ENCODE data around the gene CIAO3.

Gene CIAO3

DNA sequence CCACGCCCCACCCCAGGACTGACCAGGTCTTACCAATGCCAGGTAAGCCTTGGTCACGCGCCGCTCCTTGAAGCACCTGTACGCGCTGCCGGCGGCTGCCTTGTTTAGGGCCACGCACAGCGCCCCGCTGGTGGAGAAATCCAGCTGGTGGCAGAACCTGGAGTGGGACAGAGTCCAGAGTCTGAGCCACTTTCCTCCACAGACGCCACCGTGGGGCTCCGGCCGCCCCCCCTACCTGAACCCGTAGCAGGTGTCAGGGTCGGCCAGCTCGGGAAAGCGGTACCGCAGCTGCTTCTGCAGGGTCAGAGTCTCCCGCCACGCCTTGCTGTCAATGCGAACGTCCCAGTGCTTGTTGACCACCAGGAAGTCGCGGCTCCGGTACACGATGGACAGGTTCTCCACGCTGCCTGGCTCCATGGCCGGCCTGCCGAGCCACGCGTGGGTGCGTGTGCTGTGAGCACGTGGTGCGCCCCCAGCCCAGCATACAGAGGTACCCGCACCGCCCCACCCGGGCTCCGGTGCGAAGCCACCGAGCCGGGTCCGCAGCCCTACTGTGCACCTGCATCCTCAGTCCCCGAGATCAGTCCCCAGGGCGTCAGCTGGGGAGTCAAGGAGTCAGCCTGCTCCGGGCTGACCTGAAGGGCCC lies 46.6 kb upstream of the CIAO3 start:
- H3K9me3 ChIP-seq = no peaks in the 10 kb centered on the region
- DNase-seq = no peak
- TF ChIP-seq, protein P1, sequence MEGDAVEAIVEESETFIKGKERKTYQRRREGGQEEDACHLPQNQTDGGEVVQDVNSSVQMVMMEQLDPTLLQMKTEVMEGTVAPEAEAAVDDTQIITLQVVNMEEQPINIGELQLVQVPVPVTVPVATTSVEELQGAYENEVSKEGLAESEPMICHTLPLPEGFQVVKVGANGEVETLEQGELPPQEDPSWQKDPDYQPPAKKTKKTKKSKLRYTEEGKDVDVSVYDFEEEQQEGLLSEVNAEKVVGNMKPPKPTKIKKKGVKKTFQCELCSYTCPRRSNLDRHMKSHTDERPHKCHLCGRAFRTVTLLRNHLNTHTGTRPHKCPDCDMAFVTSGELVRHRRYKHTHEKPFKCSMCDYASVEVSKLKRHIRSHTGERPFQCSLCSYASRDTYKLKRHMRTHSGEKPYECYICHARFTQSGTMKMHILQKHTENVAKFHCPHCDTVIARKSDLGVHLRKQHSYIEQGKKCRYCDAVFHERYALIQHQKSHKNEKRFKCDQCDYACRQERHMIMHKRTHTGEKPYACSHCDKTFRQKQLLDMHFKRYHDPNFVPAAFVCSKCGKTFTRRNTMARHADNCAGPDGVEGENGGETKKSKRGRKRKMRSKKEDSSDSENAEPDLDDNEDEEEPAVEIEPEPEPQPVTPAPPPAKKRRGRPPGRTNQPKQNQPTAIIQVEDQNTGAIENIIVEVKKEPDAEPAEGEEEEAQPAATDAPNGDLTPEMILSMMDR (IDR thresholded peaks at IDR 0.05; ENCODE audit: low read depth, low read length) = no peak
- peak overlapping the region; percentile 90 for H3K4me3 ChIP-seq (ENCODE audit: low read depth, low read length)
- H3K36me3 ChIP-seq = peaks cover 35% of the 10 kb centered on the region
- no peaks in the 10 kb centered on the region for H3K27me3 ChIP-seq
- H3K4me1 ChIP-seq = peaks cover 11% of the 10 kb centered on the region

- DNase-seq = peak; percentile 91
- Histone ChIP-seq H3K36me3 (peaks cover 22% of the 10 kb centered on the region), H3K4me3 (ENCODE audit: low read depth, low read length) (no peak overlapping the region), H3K4me1 (peaks cover 11% of the 10 kb centered on the region), H3K9me3 (no peaks in the 10 kb centered on the region), H3K27me3 (no peaks in the 10 kb centered on the region)
- TF ChIP-seq, protein P1 (IDR thresholded peaks at IDR 0.05; ENCODE audit: low read depth, low read length) = peak; percentile 73
These were observed 45.1 kb upstream of the CIAO3 start for GRCh38 chr16:785563-786535.

- no peak for DNase-seq
- Histone ChIP-seq H3K36me3 (peaks cover 19% of the 10 kb centered on the region), H3K9me3 (no peaks in the 10 kb centered on the region), H3K27me3 (no peaks in the 10 kb centered on the region), H3K4me3 (ENCODE audit: low read depth, low read length) (no peak overlapping the region), H3K4me1 (peaks cover 11% of the 10 kb centered on the region)
- TF ChIP-seq, protein P1 (IDR thresholded peaks at IDR 0.05; ENCODE audit: low read depth, low read length) = no peak
These were observed 43.6 kb upstream of the CIAO3 start for GRCh38 chr16:784431-784830.

GRCh38 chr16:783404-784161 lies 42.8 kb upstream of the CIAO3 start:
- H3K9me3 ChIP-seq = no peaks in the 10 kb centered on the region
- peaks cover 11% of the 10 kb centered on the region for H3K4me1 ChIP-seq
- no peaks in the 10 kb centered on the region for H3K27me3 ChIP-seq
- DNase-seq = peak; percentile 45
- H3K4me3 ChIP-seq (ENCODE audit: low read depth, low read length) = no peak overlapping the region
- TF ChIP-seq, protein P1 (IDR thresholded peaks at IDR 0.05; ENCODE audit: low read depth, low read length) = no peak
- H3K36me3 ChIP-seq = peaks cover 19% of the 10 kb centered on the region

DNA sequence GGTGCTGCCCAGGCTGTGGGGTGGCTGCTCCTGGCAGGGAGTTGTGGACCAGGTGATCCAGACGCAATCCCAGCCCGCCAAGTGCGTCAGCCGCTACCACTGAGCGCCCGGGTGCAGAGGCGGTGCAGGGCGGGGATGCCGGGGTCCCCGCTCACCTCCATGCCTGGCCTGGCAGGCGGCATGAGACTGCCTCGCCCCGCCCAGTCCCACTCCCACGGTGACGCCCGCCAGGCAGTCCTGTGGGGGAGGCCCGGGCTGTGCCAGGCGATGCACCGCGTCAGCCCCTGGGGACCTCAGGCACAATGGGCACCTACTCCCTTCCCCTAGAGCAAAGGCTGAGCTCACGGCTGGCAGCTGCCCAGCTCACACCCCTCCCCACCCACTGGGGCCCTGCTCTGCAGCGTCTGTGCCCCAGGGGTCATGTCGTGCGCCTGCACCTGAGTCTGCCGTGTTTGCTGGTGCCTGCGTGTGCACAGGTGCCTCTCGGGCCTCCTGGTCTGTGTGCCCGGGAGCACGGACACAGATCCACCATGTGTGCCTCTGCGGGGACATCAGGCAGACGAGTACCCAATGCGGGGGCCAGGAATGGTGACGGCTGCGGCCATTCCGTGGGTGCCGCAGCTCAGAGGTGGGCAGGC lies 42.1 kb upstream of the CIAO3 start:
- peak; percentile 55 for DNase-seq
- H3K27me3 ChIP-seq = no peaks in the 10 kb centered on the region

More for the DNA sequence above, 42.1 kb upstream of the CIAO3 start:
- Histone ChIP-seq H3K36me3 (peaks cover 19% of the 10 kb centered on the region), H3K9me3 (no peaks in the 10 kb centered on the region), H3K4me3 (ENCODE audit: low read depth, low read length) (no peak overlapping the region), H3K4me1 (peaks cover 11% of the 10 kb centered on the region)
- TF ChIP-seq, protein P1 (IDR thresholded peaks at IDR 0.05; ENCODE audit: low read depth, low read length) = no peak

Data from BE2C (cell line).